ENCODE measurements around the gene FFAR1.

The FFAR1 gene

DNA sequence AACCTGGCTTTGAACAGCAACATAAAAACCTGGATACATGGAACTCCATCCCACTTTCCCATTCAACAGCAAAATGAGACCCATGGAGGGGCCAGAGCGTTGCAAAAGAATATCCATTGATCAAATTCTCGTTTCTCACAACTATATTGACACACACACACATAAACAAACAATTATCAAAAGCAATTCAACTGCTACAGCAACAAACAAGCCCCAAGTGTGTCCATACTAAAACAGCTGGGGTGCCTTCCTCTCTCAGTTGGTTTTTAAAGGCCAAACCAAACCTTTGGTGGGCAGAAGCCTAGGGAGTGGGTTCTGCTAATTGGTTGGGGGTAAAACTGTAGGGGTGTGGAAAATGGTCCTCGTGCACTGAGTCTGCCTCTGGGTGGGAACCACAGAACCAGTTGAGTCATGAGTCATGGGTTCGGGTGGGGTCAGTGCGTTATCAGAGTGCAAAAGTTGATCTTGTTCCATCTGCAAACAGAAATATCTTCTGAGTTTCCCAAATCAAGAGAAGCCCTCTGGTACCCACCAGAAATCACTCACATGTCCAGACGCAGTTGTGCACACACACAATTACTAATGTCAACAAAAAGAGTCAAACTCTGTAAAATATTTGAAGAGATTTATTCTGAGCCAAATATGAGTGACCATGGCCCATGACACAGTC, 41.6 kb downstream of the FFAR1 start:
- no peak overlapping the region for H3K4me3 ChIP-seq (replicated peaks in 1 of 2; ENCODE audit: low read depth in 2 of 2, low read length in 2 of 2)
- TF ChIP-seq, protein P1, sequence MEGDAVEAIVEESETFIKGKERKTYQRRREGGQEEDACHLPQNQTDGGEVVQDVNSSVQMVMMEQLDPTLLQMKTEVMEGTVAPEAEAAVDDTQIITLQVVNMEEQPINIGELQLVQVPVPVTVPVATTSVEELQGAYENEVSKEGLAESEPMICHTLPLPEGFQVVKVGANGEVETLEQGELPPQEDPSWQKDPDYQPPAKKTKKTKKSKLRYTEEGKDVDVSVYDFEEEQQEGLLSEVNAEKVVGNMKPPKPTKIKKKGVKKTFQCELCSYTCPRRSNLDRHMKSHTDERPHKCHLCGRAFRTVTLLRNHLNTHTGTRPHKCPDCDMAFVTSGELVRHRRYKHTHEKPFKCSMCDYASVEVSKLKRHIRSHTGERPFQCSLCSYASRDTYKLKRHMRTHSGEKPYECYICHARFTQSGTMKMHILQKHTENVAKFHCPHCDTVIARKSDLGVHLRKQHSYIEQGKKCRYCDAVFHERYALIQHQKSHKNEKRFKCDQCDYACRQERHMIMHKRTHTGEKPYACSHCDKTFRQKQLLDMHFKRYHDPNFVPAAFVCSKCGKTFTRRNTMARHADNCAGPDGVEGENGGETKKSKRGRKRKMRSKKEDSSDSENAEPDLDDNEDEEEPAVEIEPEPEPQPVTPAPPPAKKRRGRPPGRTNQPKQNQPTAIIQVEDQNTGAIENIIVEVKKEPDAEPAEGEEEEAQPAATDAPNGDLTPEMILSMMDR (IDR thresholded peaks at IDR 0.05; ENCODE audit: low read depth, low read length): no peak
- no peak for DNase-seq (ENCODE audit: low read depth in 2 of 2)

DNA sequence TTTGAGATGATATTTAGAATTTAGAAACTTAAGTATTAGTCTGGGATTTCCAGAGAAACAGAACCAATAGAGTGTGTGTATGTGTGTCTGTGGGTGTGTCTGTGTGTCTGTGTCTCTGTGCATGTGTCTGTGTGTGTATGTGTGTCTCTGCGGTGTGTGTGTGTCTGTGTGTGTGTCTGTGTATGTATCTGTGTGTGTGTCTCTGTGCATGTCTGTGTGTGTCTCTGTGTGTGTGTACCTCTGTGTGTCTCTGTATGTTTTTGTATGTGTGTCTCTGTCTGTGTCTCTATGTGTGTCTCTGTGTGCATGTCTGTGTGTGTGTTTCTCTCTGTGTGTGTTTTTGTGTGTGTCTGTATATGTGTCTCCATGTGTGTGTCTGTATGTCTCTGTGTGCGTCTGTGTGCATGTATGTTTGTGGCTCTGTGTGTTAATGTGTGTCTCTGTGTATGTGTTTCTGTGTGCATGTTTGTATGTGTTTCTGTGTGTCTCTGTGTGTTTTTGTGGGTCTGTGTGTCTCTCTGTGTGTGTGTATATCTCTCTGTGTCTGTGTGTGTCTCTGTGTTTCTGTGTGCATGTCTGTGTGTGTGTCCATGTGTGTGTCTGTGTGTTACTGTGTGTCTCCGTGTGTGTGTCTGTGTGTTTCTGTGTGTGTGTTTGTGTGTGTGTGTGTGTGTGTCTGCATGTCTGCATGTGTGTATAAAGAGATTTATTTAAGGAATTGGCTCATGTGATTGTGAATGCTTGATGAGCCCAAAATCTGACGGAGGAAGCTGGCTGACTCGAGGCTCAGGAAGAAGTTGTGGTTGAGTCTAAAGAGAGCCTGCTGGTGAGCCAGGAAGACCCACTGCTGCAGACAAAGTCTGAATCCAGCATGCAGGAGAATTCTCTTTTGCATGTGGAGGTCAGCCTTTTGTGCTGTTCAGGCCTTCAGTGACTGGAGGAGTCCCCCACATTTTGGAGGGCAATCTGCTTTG, 45.3 kb downstream of the FFAR1 start:
- no peak for DNase-seq (ENCODE audit: low read depth in 2 of 2)
- H3K4me3 ChIP-seq (replicated peaks in 1 of 2; ENCODE audit: low read depth in 2 of 2, low read length in 2 of 2): no peak overlapping the region
- TF ChIP-seq, protein P1 (IDR thresholded peaks at IDR 0.05; ENCODE audit: low read depth, low read length): no peak

DNA sequence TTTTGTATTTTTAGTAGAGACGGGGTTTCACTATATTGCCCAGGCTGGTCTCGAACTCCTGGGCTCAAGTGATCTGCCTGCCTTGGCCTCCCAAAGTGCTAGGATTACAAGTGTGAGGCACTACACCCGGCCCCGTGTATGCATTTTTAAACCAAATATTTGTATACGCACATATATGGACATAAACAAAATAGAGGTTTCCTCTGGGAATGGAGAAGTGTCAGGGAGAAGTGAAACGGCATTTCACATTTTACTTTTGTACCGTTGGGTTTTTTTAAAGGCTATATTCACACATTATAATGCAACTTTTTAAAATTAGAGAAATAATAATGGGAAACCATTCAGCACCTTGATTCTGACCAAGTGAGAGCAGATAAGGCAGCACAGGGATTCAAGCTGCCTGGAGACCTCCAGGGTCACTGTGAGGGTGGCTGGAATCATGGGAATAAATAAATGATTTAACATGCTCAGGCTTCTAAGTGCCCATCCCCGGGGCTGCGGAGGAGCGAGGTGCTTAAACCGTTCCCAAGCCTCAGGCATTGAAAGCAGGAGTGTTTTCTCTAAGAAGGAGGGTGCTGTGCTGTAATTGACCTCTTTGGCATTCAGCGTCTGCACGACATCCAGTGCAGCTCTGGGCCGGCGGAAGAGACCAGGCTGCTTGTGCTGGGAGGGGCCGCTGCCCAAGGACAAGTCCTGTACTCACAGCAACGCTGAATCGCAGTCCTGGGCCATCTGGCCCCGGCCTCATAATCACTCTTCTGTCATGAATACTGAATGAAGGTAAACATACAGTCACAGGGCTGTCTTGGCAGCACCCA, 47.9 kb downstream of the FFAR1 start:
- DNase-seq (ENCODE audit: low read depth in 2 of 2): no peak
- TF ChIP-seq, protein P1 (IDR thresholded peaks at IDR 0.05; ENCODE audit: low read depth, low read length): no peak

DNA sequence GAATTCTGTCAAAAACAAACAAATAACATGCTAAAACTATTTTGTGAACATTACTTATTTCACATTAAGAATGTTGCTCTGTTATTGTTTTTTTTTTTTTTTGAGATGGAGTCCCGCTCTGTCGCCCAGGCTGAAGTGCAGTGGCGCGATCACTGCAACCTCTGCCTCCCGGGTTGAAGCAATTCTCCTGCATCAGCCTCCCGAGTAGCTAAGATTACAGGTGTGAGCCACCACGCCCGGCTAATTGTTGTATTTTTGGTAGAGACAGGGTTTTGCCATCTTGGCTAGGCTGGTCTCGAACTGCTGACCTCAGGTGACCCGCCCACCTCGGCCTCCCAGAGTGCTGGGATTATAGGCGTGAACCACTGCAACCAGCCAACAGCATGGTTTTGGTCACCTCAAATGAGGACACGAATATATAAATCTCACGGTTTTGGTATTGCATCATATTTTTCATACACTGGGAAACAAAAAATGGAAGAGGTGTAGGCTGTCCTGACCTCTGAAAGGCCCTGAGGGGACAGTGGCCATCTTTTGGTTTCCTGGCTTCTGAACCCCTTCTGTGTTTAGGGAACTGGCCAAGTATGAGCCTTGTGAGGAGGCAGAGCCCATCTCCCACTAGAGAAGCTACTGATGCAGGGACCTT, 48.7 kb downstream of the FFAR1 start:
- H3K4me3 ChIP-seq (replicated peaks in 1 of 2; ENCODE audit: low read depth in 2 of 2, low read length in 2 of 2): no peak overlapping the region
- TF ChIP-seq, protein P1 (IDR thresholded peaks at IDR 0.05; ENCODE audit: low read depth, low read length): no peak
- no peak for DNase-seq (ENCODE audit: low read depth in 2 of 2)

More for the DNA sequence above, 47.9 kb downstream of the FFAR1 start:
- no peak overlapping the region for H3K4me3 ChIP-seq (replicated peaks in 1 of 2; ENCODE audit: low read depth in 2 of 2, low read length in 2 of 2)

DNA sequence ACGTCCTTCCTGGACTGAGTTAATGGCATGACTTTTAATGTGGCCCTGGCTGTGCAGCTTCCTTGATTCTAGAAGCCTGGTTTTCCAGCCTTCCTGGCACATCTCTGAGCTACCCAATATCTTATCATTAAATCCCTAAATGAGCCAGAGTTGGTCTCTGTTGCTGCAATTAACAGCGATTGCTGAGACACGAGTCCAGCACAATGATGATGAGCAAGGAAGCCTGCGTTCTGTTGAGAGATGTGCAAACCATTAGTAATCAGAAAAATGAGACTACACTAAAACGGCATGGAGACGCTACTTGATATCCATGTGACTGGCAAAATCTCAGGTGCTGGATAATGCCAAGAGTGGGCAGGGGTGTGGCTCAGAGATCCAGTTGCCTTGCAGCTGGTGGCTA, 49.4 kb downstream of the FFAR1 start:
- DNase-seq (ENCODE audit: low read depth in 2 of 2): no peak
- no peak overlapping the region for H3K4me3 ChIP-seq (replicated peaks in 1 of 2; ENCODE audit: low read depth in 2 of 2, low read length in 2 of 2)
- TF ChIP-seq, protein P1 (IDR thresholded peaks at IDR 0.05; ENCODE audit: low read depth, low read length): no peak
